Endothelial cell of umbilical vein (primary cell): ENCODE data around the gene CRB1. TPM values are rescaled to one million over a fixed set of nuclear protein-coding genes. Genes with fewer than 3 reads are reported as not detected.

Experiments used
- BruUV-seq: library from RNA; stranded (reverse); fragments of 400-500 nt; replicated peaks from 2 replicates; lab custom pipeline; 2021; lab: Mats Ljungman, UMichigan
- CTCF ChIA-PET: fragments of 300-600, 350-600 bp; sonication (Branson Sonifier 250); formaldehyde crosslinking; loops from one replicate; lab custom pipeline; 2021; ENCODE audit warnings: antibody characterized with exemption, inconsistent platforms; lab: Charles Lee
- POLR2A ChIA-PET: fragments of 300-600, 350-600 bp; sonication (Branson Sonifier 250); formaldehyde crosslinking; loops from one replicate; lab custom pipeline; 2021; ENCODE audit warnings: antibody characterized with exemption, inconsistent platforms; lab: Charles Lee
- DNase-seq: peaks from one replicate; pipeline ENCODE4 v3.0.0-alpha.2; 2011; ENCODE audit warnings: low read depth, low spot score
- FAIRE-seq: peaks from 2 replicates; lab custom pipeline; 2011; peaks lifted over from hg19 to GRCh38; lab: Jason Lieb, UNC
- H2AFZ ChIP-seq: 2 replicates; pipeline ENCODE4 v1.6.0; 2012; ENCODE audit warnings: low read depth, low read length, control low read depth, inconsistent platforms
- H3K27ac ChIP-seq: 2 replicates; pipeline ENCODE4 v1.5.1; 2011; ENCODE audit warnings: low read depth, mild to moderate bottlenecking, control low read depth, low read length, moderate library complexity; ENCODE audit not compliant: insufficient read depth
- H3K27me3 ChIP-seq, 2 experiments: 2 replicates each; pipeline versions ENCODE4 v1.6.0 to v1.6.1; 2011; ENCODE audit warnings: low read length in 2 of 2, mixed read lengths in 1 of 2; ENCODE audit not compliant: control insufficient read depth in 2 of 2, insufficient read depth in 2 of 2
- H3K36me3 ChIP-seq, 2 experiments: 2 replicates in 1 of 2; 3 replicates in 1 of 2; pipeline ENCODE4 v1.5.1; 2011; ENCODE audit warnings: low read length in 2 of 2, mild to moderate bottlenecking in 1 of 2, moderate library complexity in 1 of 2; ENCODE audit not compliant: control insufficient read depth in 2 of 2, insufficient read depth in 2 of 2; ENCODE audit errors: extremely low read depth in 1 of 2
- H3K4me1 ChIP-seq: 3 replicates; pipeline ENCODE4 v1.5.1; 2011; ENCODE audit warnings: mild to moderate bottlenecking, low read length; ENCODE audit not compliant: control insufficient read depth, insufficient read depth; ENCODE audit errors: extremely low read depth
- H3K4me2 ChIP-seq: 2 replicates; pipeline ENCODE4 v1.6.1; 2011; ENCODE audit warnings: low read length, control low read depth, mixed read lengths; ENCODE audit not compliant: insufficient read depth
- H3K4me3 ChIP-seq, 3 experiments: fragments of 200-600 bp in 1 of 3; sonication (generic), shearing (Covaris generic) in 1 of 3; replicated peaks in 1 of 3; 2 replicates each; pipeline ENCODE4 v1.5.1; 2011 to 2016; ENCODE audit warnings: control low read depth in 3 of 3, low read length in 3 of 3, mild to moderate bottlenecking in 2 of 3, inconsistent platforms in 1 of 3, low read depth in 1 of 3, moderate library complexity in 1 of 3; ENCODE audit not compliant: insufficient read depth in 1 of 3
- H3K79me2 ChIP-seq: 2 replicates; pipeline ENCODE4 v1.6.0; 2012; ENCODE audit warnings: low read length, inconsistent platforms; ENCODE audit not compliant: control insufficient read depth, insufficient read depth
- H3K9ac ChIP-seq: replicated peaks from 2 replicates; pipeline ENCODE3; 2011; ENCODE audit warnings: low read length, control low read depth; ENCODE audit not compliant: insufficient read depth; ENCODE audit errors: extremely low read depth
- H3K9me1 ChIP-seq: replicated peaks from 3 replicates; pipeline ENCODE4 v1.6.0; 2011; ENCODE audit warnings: mild to moderate bottlenecking, low read length; ENCODE audit not compliant: control insufficient read depth, insufficient read depth; ENCODE audit errors: extremely low read depth
- H3K9me3 ChIP-seq: replicated peaks from 2 replicates; pipeline ENCODE4 v1.5.1; 2012; ENCODE audit warnings: low read length, inconsistent platforms; ENCODE audit not compliant: control insufficient read depth, insufficient read depth
- H4K20me1 ChIP-seq: replicated peaks from 2 replicates; pipeline ENCODE3; 2011; ENCODE audit warnings: mild to moderate bottlenecking, low read length; ENCODE audit not compliant: control insufficient read depth, insufficient read depth; ENCODE audit errors: extremely low read depth
- CTCF ChIP-seq, 2 donors: IDR thresholded peaks; 1 replicate in 1 of 2; 2 replicates in 1 of 2; pipeline ENCODE4 v1.5.1; 2011; ENCODE audit warnings: low read length in 2 of 2, mild to moderate bottlenecking in 2 of 2, moderate library complexity in 2 of 2, control low read depth in 1 of 2, inconsistent platforms in 1 of 2, low read depth in 1 of 2; ENCODE audit not compliant: insufficient read depth in 1 of 2; ENCODE audit errors: extremely low read depth in 1 of 2
- EZH2 ChIP-seq: IDR thresholded peaks from 2 replicates; pipeline ENCODE4 v1.6.1; 2012; ENCODE audit warnings: borderline replicate concordance, low read depth, mild to moderate bottlenecking, moderate library complexity, low read length, inconsistent platforms; ENCODE audit not compliant: severe bottlenecking
- FOS ChIP-seq: IDR thresholded peaks from 2 replicates; pipeline ENCODE4 v1.6.1; 2011; ENCODE audit warnings: mild to moderate bottlenecking, low read length, moderate library complexity, borderline replicate concordance; ENCODE audit not compliant: insufficient read depth
- GATA2 ChIP-seq: IDR thresholded peaks from 2 replicates; pipeline ENCODE4 v1.7.0; 2011; ENCODE audit warnings: low read depth, mild to moderate bottlenecking, moderate library complexity, mixed read lengths, low read length; ENCODE audit not compliant: insufficient read length, insufficient read depth
- JUN ChIP-seq: IDR thresholded peaks from 2 replicates; pipeline ENCODE4 v1.6.1; 2011; ENCODE audit warnings: borderline replicate concordance, low read depth; ENCODE audit not compliant: insufficient read length, insufficient read depth
- MAX ChIP-seq: IDR thresholded peaks from 2 replicates; pipeline ENCODE4 v1.6.1; 2011; ENCODE audit not compliant: insufficient read depth, insufficient read length
- MYC ChIP-seq: IDR thresholded peaks from one replicate; pipeline ENCODE4 v1.6.1; 2011; ENCODE audit warnings: mild to moderate bottlenecking, low read depth, low read length
- POLR2A ChIP-seq: IDR thresholded peaks from 2 replicates; pipeline ENCODE4 v1.6.1; 2012; ENCODE audit warnings: low read depth, mild to moderate bottlenecking, control low read depth, low read length
- POLR2AphosphoS5 ChIP-seq: IDR thresholded peaks from 2 replicates; pipeline ENCODE4 v1.6.1; 2012; ENCODE audit warnings: low read depth, mild to moderate bottlenecking, control low read depth, low read length, moderate library complexity; ENCODE audit not compliant: insufficient read depth
- dilution Hi-C: fragments of 300-500 bp; cut with MboI; formaldehyde crosslinking; loops from one replicate; pipeline ENCODE4 v1.15.0; 2019; ENCODE audit warnings: low sequenced_read_pairs; ENCODE audit not compliant: extremely low pct_ligation_motif_present
- intact Hi-C: fragments of 100-400 bp; cut with micrococcal nuclease; formaldehyde crosslinking; loops from one replicate; pipeline ENCODE4 v1.10.0; 2022
- polyA plus RNA-seq, 4 experiments: library from polyadenylated mRNA; depleted of rRNA in 3 of 4; stranded (reverse) in 3 of 4; unstranded in 1 of 4; fragments of >200 nt; gene quantifications; 2 replicates each; pipeline versions ENCODE4 v1.2.1 to v1.2.3, GENCODE V29; 2011 to 2012; ENCODE audit warnings: missing spikeins in 1 of 4
- total RNA-seq: library from RNA; stranded (reverse); gene quantifications from 2 replicates; pipeline ENCODE4 v1.2.3, GENCODE V29; 2021

The CRB1 gene
- total and polyA plus RNA-seq, 2 donors (not counting 3 experiments of a cell fraction or from before 2014, with no cell fraction given): not detected

- intact Hi-C loops: loop anchor here (2.0 kb wide), 1 partner anchor 36 kb away; no protein-coding TSS in a partner anchor
- Histone ChIP-seq H3K4me1 (no peaks in the 10 kb centered on the region), H3K9me3 (no peaks in the 10 kb centered on the region), H3K4me2 (no peak overlapping the region), H4K20me1 (no peaks in the 10 kb centered on the region), H3K9ac (no peak overlapping the region), H3K79me2 (no peaks in the 10 kb centered on the region), H2AFZ (no peak overlapping the region), H3K9me1 (no peaks in the 10 kb centered on the region), H3K4me3 (no peak overlapping the region), H3K27me3 (peaks cover 0 to 1% of the 10 kb centered on the region in 2 experiments), H3K27ac (no peak overlapping the region), H3K36me3 (no peaks in the 10 kb centered on the region)
- DNase-seq: no peak
- dilution Hi-C loops: no loop called here
- ChIA-PET CTCF (interaction anchor here (1.3 to 1.7 kb wide), 3 partner anchors 14 to 26 kb away, joined by 3 to 7 read pairs (median 3); no protein-coding TSS in a partner anchor), POLR2A (no interaction called here)
- BruUV-seq: no TSS peak
- no peak for TF ChIP-seq JUN
- TF ChIP-seq CTCF (IDR thresholded peaks at IDR 0.05; ENCODE audit: extremely low read depth in 1 of 2, insufficient read depth in 1 of 2, low read depth in 1 of 2, low read length in 2 of 2): no peak
- no peak for TF ChIP-seq FOS
- TF ChIP-seq POLR2AphosphoS5: no peak
- no peak for TF ChIP-seq EZH2
- TF ChIP-seq GATA2: no peak
- no peak for TF ChIP-seq POLR2A
- TF ChIP-seq MAX: no peak
- no peak for TF ChIP-seq MYC
- no peak for FAIRE-seq
Measured at GRCh38 chr1:197250616-197251015, 17.4 kb upstream of the CRB1 start.
